G401 (cell line): ENCODE measurements around the gene F2RL1. TPM values are rescaled to one million over a fixed set of nuclear protein-coding genes. Genes with fewer than 3 reads are reported as not detected.
"Not testable (repeated sequence)": the region's sequence is repeated elsewhere in the genome, so short reads cannot be mapped to it uniquely, and the experiment has no call there.

Experiments
- DNase-seq: peaks from one replicate; pipeline ENCODE4 v3.0.0-alpha.2; 2015; ENCODE audit warnings: low spot score
- in situ Hi-C: cut with HindIII; loops from 2 replicates; pipeline ENCODE4 v1.10.0; 2016; ENCODE audit warnings: low sequenced_read_pairs, mixed read lengths
- total RNA-seq: library from RNA; depleted of rRNA; stranded (reverse); fragments of >200 nt; shearing (Covaris generic); gene quantifications from 2 replicates; pipeline ENCODE4 v1.2.3, GENCODE V29; 2014

F2RL1 gene
- total RNA-seq, 1 experiment from 2014 or later = 209 TPM

DNA sequence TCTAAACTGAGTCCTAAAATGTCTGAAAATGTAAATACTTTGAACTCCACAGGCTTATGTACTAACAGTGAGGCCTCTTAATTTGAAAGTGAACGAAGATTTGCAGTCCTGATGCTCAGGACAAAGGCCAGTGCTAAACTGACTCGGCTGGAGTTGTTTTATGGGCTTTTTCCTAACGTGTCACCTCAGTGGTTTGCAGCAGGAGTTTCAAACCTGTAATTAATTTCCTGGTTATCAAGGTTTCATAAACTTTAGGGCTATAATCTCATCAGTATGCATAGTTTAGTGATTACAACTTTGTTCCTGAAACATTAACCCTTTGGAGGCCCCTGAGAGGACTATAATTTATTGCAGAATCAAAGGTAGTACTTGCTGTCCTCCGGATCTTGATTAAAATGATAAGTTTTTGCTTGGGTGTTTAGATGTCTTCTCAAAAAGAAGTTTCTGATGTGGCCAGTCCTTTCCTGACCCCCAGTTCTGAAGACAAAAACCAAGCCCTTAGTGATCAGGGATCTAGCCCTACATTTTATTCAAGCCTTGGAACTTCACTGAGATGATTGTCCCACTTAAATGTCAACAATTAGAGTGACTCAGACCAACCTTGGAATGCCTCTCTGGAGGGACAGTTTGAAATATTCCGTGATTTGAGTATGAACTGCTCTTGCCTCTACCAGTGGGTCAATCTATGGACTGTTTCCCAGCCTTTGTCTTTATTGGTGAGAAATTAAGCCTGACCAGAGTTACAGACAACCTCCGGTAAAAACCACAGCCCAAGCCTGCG is 19.8 kb downstream of the F2RL1 start:
- in situ Hi-C loops = no loop called here
- peak; percentile 46 for DNase-seq

GRCh38 chr5:76841361-76841760 is 22.5 kb downstream of the F2RL1 start:
- in situ Hi-C loops = no loop called here
- DNase-seq = no peak

- in situ Hi-C loops = no loop called here
- DNase-seq = no peak
These were observed 27.1 kb downstream of the F2RL1 start for GRCh38 chr5:76845890-76846289.

DNA sequence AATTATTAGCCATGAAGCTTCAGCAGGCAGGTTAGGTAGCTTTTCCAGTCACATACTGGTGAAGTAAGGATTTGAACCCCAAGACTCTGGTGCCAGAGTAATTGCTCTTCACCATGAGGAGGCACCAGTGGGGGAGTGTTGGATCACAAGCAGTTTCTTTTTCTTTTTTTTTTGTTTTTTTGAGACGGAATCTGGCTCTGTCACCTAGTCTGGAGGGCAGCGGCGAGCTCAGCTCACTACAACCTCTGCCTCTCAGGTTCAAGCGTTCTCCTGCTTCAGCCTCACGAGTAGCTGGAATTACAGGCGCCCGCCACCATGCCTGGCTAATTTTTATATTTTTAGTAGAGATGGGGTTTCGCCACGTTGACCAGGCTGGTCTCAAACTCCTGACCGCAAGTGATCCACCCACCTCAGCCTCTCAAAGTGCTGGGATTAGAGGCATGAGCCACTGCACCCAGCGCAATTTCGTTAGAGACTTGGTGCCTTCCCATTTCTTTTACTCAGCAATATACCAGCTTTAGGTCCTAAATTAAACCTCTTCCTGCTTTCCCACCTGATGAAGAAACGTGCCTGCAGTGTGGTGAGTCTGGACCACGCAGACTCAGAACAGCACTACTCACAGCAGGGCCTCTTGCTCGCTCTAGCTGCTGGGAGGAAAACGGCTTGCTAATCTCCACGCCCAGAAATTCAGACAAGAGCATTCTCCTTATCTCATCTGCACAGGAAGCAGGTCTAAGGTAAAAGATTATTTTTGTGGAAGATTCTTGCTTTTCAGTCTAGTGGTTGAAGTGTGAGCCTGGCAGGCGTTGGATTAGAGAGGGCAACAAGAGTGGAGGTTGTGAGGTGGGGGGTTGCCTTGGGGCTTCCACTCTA is 30.8 kb downstream of the F2RL1 start, which contains the start of gene S100Z:
Gene S100Z, plus strand, starts transcription at position 596 of the 873 bp plus-strand sequence. CDS start 25,346 bp downstream, outside the sequence.
- in situ Hi-C loops = no loop called here

DNA sequence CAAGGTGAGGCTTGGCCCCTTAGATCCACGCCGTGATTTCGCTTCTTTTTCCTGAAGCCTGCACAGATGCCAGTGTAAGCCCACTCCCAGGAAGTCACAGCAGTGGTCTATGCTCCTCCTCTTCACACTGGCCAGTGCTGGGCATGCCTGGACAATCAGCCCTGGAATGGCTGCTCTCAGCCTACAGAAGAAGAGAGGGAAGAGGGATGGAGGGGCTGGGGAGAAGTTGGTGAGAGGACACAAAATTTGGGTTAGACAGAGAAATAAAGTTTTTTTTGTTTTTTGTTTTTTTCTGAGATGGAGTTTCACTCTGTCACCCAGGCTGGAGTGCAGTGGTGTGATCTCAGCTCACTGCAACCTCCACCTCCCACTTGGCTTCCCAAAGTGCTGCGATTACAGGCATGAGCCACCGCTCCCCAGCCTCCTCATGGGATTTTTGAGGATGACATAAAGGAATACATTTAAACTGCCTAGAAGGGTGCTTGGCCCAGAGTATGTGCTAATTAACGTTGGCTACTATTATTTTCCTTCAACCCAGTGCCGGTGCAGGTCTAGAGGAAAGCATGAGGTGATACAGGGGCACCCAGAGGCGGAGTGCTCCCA is 31.8 kb downstream of the F2RL1 start:
- no peak for DNase-seq
- in situ Hi-C loops = no loop called here

More for the DNA sequence above, 30.8 kb downstream of the F2RL1 start, which contains the start of gene S100Z:
- DNase-seq = no peak

DNA sequence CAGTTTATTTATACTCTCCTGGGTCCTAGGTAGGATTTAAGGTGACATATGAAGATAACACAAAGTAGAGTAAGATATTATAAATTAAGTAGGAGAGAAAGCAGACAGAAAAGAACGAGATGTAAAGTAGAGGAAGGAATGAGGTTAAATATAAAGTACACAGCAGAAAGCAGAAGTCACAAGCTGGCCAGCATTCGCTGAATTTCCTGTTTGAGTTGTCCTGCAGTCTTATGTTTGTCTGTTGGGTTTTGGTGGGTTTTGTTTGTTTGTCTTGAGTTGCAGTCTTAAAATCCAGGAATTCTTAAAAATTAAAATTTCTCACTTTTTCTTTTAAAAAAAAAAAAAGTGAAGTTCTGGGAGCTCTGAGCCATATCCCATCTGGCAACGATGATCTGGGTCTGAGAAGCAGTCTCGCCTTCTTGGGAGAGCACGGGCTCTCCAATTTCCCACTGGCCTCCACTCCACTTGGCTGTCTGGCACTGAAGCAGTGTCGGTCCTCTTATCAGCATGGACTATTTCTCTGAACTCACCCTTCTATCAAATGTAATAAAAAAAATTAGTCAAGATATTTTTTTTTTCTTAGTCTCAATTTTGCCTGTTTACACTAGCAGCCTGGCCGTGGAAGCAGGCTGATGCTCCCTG is 33.0 kb downstream of the F2RL1 start:
- DNase-seq = no peak
- in situ Hi-C loops = no loop called here

GRCh38 chr5:76852772-76853171 is 33.9 kb downstream of the F2RL1 start:
- no peak for DNase-seq
- in situ Hi-C loops = no loop called here

DNA sequence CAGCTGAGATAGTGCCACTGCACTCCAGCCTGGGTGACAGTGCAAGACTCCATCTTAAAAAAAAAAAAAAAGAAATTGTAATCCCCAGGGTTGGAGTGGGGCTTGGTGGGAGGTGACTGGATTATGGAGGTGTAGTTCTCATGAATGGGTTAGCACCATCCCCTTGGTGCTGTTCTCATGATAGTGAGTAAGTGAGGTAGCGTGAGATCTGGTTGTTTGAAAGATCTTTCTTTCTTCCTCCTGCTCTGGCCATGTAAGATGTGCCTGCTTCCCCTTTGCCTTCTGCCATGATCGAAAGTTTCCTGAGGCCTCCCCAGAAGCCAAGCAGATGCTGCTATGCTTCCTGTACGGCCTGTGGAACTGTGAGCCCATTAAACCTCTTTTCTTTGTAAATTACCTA is 34.9 kb downstream of the F2RL1 start:
- DNase-seq, in situ Hi-C loops: not testable (repeated sequence)

- no peak for DNase-seq
- in situ Hi-C loops = no loop called here
These were observed 35.8 kb downstream of the F2RL1 start for GRCh38 chr5:76854644-76855043.

GRCh38 chr5:76855501-76855900 is 36.7 kb downstream of the F2RL1 start:
- in situ Hi-C loops, DNase-seq: not testable (repeated sequence)

GRCh38 chr5:76855961-76856360 is 37.1 kb downstream of the F2RL1 start:
- no peak for DNase-seq
- in situ Hi-C loops = no loop called here

- in situ Hi-C loops, DNase-seq: not testable (repeated sequence)
These were observed 38.0 kb downstream of the F2RL1 start for GRCh38 chr5:76856800-76857199.

GRCh38 chr5:76859591-76860247 is 40.9 kb downstream of the F2RL1 start:
- in situ Hi-C loops = no loop called here
- no peak for DNase-seq

DNA sequence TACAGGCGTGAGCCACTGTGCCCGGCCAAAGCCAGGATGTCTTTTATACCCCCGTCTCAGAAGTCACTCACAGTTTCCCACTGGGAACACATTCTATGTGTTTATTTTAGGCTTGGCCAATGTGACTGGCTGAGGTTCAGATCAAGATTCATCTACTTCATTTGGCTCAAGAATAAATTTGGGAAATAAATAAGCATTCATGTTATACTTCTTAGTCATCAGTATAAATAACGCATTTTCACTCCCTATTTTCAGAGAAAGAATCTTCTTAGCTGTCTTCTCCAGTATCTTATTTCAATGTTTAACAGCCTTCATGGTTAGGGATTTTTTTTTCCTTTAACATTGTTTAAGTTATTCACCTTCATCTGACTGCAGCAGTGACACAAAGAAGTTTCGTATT is 42.8 kb downstream of the F2RL1 start:
- DNase-seq = no peak
- in situ Hi-C loops = no loop called here

DNA sequence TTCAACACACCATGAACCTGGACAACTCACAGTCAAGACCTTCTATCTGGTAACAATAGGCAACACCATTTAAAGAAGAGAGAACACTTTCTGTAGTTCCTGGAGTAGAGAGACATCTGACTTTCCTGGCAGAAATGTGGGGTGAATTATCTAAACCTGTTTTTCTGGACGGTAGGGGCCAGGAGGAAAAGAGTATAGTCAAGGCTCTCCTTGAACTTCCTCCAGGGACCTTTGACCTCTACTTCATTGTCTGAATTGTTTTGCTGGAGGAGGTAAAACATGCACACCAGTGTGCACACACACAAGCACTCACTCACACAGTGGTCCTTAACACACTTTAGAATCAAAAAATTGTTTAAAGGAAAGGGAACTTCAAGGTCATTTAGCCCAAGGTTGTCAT is 44.2 kb downstream of the F2RL1 start:
- in situ Hi-C loops = no loop called here

GRCh38 chr5:76866503-76866902 is 47.7 kb downstream of the F2RL1 start:
- no peak for DNase-seq
- in situ Hi-C loops = loop anchor here (5.0 kb wide), 1 partner anchor 56 kb away; no protein-coding TSS in a partner anchor

More for the DNA sequence above, 44.2 kb downstream of the F2RL1 start:
- DNase-seq = no peak

DNA sequence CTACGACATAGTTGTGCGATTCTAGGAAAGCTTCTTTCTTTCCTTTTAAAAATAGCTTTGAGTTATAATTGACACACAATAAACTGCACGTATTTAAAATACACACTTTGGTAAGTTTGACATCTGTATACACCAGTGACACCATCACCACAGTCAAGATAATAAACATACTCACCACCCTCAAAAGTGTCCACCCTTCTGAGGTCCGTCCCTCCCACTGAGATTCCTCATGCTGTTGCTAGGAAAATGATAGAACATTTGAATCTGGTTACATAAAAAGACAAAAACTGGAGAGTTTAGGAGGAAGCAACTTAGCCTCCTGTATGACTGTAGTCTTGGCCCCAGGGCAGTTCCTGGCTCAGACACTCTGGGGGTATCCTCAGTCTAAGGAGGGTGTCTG is 48.2 kb downstream of the F2RL1 start:
- DNase-seq = no peak
- in situ Hi-C loops = loop anchor here (5.0 kb wide), 1 partner anchor 55 kb away; no protein-coding TSS in a partner anchor

DNA sequence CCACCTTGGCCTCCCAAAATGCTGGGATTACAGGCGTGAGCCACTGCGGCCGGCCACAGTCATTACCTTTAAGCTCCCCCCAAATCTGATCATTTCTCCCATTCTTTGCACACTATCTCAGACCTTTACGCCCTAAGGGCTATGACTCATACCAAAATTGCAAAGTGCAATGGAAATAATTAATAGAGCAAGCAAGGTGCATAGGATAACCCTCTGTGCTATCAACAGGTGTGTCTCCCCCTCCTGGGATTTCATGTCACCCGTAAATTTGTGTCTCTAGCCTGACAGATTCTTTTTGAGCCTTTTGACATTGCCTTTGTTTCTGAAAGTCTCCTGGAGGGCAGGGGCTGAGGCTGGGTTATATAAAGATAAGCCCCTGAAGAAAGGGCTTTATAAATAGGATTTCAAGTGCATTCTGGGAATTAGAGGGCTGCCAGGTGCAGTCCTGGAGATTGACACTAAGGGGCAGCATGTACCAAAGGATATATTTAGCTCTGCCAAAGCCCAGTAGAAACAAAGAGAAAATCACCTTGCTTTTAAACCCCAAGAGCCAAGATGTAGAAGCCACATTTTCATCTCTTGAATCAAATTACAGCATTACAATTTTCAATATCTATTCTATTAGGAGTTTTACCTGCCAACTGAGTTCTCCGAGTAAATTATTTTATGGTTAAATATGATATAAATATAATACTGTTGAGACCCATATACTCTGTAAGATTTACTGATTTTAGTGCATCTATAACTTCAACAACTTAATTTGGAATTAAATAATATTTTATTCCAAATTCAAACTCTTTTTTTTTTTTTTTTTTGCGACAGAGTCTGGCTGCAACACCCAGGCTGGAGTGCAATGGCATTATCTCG is 49.2 kb downstream of the F2RL1 start:
- in situ Hi-C loops = loop anchor here (5.0 kb wide), 1 partner anchor 54 kb away; no protein-coding TSS in a partner anchor
- DNase-seq = peak; percentile 40
